ENCODE measurements around the gene ZNF273. TPM values are rescaled to one million over a fixed set of nuclear protein-coding genes. Genes with fewer than 3 reads are reported as not detected.
A peak's percentile ranks its signal among the peaks of the same experiment; 100 is the strongest.
"Not testable (repeated sequence)": the region's sequence is repeated elsewhere in the genome, so short reads cannot be mapped to it uniquely, and the experiment has no call there.

The ZNF273 gene
- total RNA-seq, result 7.4 TPM

DNA sequence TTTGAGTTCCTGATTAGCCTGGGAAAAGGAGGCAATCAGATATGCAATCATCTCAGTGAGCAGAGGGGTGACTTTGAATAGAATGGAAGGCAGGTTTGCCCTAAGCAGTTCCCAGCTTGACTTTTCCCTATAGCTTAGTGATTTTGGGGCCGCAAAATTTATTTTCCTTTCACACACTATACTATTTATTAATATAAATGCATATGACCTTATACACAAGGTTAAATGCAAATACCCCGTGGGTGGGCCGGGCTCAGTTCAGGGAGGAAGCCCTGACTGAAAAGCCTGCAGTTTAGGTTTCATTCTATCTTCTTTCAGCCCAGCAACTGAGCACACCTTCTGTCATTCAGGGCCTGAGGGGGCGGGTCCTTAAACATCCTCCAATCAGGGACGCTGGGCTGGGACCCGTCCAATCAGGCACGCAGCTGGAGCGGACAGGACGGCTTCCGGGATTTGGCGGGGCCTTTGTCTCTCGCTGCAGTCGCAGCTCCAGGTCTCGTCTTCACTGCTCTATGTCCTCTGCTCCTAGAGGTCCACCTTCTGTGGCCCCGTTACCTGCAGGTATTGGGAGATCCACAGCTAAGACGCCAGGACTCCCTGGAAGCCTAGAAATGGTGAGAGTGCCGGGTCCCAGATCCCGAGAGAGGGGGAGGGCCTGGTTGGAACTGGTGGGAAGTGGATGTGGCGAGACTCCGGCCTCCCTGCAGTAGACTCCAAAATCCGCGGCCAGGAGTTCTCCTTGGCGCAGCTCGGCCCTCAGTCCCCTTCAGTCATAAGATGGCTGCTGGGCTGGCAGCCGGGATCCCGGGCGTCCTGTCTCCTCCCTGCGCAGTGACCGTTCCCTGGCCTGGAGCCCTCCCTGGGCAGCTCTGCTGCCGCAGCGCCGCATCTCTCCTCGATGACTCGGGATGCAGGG lies at the start of gene ZNF273:
Gene ZNF273, plus strand, starts transcription at position 468 of the 916 bp plus-strand sequence. Its CDS starts 45 bp downstream, at position 513.
- peak; percentile 97 for DNase-seq

DNA sequence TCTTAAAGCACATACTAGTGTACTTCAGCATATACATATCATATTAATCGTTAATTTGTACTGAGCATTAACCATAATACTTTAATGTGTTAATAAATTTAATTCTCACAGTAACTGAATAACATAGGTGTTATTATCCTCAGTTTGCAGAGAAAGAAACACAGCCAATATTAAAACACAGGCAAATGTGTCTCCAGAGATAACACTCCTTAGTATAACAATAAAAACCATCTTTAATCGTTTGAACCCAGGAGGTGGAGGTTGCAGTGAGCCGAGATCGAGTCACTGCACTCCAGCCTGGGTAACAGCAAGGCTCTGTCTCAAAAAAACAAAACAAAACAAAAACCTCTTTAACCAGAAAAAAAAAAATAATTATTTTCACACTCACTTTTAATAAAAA lies 49.4 kb upstream of the ZNF273 start:
- no peak for DNase-seq

DNA sequence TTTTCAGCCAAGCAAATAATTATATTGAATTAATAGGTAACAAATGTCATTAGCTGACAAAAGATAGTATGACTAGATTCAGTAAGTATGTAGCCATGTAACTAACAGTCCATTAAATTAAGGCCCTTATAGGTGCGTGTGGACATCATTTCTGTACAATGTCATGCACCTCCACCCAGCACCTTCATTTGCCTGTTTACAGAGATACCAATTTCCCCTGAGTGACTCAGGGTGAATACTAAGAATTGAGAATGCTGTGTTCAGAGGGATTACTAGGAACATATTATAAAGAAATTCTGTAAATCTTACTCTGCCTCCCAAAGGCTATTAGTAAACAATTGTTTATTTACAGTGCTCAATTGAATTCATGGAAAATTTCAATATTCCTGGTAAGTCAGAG lies 48.1 kb upstream of the ZNF273 start:
- DNase-seq, result no peak

DNA sequence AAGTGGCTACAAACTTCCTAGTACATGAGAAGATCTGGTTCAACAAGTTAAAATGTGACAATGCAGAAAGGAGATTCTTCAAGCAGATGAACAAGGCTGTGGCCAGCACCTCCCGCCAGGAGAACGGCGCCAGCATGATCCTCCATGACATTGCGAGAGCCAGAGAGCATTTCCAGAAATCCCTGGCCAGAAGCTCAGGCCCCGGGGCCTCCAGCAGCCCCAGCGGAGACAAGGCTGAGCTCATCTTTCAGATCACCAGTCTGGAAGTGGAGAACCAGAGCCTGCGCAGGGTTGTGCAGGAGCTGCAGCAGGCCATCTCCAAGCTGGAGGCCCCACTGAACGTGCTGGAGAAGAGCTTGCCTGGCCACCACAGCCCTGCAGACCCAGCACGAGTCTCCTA lies 40.1 kb upstream of the ZNF273 start:
- DNase-seq, result no peak

DNA sequence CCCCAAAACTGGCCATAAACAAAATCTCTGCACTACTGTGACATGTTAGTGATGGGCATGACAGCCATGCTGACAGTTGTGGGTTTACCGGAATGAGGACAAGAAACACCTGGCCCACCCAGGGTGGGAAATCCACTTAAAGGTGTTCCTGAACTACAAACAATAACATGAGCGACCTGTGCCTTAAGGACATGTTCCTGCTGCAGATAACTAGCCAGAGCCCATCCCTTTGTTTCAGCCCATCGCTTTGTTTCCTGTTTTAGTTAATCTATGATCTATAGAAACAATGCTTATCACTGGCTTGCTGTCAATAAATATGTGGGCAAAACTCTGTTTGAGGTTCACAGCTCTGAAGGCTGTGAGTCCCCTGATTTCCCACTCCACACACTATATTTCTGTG lies 39.5 kb upstream of the ZNF273 start:
- DNase-seq, result not testable (repeated sequence)

DNA sequence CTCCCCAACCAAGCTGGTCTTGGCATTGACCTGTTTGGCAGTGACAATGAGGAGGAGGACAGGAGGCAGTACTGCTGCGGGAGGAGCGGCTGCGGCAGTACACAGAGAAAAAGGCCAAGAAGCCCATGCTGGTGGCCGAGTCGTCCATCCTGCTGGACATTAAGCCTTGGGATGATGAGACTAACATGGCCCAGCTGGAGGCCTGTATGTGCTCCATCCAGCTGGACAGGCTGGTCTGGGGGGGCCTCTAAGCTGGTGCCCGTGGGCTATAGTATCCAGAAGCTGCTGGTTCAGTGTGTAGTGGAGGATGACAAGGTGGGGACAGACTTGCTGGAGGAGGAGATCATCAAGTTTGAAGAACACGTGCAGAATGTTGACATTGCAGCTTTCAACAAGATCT lies 39.1 kb upstream of the ZNF273 start:
- no peak for DNase-seq

DNA sequence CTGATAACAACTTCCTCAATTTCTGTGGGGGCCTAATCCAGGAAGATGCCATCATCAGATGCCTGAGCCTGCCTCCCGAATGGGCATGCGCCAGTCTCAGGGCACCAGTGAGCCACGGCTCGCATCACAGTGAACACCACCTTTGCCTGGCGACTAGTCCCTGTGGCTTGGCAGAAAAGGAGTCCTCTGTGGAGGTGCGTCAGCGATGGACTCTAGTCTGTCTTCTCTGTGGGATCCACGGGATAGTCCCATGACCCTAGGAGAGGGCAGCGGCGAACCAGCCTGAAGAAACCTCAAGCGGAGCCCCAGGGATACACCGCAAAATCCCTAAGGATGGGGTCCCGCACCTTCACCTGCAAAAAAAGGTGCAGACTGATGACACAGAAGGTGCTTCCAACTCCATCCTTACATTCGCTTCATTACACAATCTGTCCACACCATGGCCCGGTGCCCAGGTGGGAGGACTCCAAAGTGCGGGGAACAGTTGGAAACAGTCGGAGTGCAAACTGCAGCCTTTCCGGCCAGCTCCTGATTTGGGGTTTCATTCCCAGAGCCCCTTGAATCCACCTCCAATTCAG lies 35.1 kb upstream of the ZNF273 start:
- DNase-seq, result no peak

DNA sequence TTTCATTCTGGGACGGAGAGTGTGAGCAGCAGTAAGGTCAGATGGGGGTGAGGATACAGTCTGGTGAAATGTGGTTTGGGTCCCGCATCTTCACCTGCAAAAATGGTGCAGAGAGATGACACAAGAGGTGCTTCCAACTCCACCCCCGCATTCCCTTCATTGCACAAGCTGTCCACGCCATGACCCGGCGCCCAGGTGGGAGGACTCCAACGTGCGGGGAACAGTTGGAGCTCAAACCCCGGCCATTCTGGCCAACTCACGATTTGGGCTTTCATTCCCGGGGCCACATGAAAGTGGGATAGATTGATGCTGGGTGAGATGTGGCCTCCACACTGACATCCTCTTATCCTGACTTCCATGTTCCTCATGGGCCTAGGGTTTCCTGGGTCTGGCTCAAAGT lies 34.6 kb upstream of the ZNF273 start:
- DNase-seq, result no peak

DNA sequence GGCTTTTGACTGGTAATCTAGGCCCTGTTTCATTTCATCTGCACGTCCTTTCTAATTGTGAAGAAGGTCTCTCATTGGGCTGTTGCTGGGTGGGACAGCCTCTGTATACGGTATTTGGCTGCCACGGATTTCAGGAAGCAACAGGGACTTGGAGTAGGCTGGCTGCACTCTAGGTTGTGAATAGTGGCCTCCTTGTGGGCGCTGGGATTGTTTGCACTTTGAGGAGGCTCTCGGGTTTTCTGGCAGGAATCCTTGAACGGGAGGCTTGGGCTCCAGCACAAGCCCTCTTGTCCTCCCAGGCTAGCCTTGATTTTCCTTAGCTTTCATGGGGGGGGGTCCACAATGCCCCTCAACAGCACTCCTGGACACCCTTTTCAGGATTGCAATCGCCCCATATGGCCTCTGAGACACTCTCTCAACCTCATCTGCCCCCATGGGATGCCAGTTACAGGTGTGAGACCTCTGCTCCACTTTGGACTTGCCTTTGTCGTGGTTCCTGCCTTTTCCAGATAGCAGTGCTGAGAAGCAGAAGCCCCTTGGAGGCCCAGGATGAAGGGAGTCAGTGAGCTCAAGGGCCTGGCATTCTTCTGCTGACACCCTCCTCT lies 33.9 kb upstream of the ZNF273 start:
- no peak for DNase-seq

DNA sequence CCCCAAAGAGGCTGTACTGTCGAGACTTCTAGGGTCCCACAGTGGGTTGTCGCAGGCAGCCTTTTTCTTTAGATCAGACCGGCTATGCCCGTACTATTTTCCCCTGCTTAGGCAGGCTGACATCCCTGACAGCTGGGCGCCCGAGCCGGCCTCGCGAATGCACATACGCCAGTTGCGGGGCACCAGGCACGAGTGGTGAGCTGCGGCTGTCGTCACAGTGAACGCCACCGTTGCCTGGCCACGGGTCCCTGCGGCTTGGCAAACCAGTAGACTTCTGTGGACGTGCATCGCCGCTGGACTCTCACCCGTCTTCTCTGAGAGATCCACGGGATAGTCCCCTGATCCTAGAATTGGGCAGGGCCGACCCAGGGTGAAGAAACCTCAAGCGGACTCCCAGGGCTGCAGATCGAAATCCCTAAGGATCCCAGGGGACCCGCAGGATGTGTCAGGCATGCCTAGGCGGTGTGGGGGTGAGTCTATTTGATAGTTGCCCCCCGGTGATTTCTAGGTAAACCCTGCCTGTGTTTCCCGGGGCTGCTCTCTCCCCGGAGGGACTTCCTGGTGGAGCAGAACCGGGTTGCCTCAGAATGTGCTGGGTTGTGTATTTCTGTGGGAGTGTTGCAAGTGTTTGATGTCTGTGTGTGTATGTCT lies 33.0 kb upstream of the ZNF273 start:
- no peak for DNase-seq

DNA sequence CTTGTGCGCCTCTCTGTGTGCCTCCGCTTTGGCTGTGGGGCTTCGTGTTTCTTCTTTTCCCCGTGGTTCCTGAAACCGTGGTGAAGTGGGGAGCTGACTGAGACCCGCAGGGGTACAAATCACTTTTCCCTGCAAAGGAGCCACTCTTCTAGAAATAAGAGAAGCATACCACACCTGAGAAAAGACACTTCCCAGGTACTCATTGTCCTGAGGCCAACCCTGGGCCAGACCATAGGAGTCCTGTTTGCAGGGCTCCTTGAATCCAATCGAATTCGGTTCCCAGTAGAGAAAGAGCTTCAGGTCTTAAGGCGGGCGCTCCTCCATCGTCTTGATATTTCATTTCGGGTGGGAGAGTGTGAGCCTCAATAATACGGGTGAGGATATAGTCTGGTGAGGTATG lies 32.4 kb upstream of the ZNF273 start:
- DNase-seq, result no peak

DNA sequence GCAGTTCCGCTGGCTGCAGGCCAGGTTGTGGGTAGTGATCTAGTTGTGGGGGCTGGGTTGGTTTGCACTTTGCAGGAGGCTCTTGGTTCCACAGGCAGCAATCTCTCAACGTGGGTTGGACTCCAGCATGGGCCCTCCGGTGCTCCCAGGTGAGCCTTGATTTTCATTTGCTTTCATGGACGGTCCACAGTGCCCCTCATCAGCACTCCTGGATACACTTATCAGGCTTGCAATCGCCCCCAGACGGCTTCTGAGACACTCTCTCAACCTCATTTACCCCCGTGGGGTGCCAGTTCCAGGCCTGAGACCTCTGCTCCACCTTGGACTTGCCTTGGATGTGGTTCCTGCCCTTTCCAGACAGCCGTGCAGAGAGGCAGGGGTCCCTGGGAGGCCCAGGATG lies 31.3 kb upstream of the ZNF273 start:
- no peak for DNase-seq

DNA sequence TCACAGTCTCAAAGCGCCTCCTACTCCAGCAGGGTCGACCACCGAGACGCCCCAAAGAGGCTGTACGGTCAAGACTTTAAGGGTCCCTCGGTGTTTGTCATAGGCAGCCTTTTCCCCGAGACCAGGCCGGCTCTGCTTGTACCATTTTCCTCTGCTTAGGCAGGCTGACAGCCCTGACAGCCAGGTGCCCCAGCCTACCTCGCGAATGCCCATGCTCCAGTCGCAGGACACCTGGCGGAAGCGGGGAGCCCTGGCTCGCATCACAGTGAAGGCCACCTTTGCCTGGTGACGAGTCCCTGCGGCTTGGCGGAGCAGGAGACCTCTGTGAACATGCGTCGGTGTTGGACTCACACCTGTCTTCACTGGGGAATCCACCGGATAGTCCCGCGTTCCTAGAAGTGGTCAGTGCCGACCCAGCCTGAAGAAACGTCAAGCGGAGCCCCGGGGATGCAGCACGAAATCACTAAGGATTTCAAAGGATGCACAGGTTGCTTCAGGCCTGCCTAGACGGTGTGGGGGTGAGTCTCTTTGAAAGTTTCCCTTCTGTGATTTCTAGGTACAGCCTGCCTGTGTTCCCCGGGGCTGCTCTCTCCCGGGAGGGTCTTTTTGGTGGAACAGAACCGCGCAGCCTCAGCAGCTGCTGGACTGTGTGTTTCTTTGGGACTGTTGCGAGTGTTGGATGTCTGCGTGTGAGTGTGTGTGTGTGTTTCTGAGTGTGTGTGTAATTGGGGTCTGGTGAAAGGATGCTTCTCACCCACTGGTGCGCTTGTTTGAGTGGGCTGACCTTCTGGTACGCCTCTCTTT lies 30.5 kb upstream of the ZNF273 start:
- DNase-seq, result no peak

DNA sequence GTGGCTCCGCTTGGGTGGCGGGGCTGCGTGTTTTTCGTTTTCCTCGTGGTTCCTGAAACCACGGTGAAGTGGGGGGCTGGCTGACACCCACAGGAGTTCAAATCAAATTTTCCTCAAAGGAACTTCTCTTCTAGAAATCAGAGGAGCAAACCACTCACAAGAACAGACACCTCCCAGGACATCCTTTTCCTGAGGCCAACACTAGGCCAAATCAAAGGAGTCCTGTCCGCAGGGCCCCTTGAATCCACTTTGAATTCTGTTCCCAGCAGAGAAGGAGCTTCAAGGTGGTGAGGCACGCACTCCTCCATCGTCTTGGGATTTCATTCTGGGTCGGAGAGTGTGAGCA lies 29.9 kb upstream of the ZNF273 start:
- no peak for DNase-seq

DNA sequence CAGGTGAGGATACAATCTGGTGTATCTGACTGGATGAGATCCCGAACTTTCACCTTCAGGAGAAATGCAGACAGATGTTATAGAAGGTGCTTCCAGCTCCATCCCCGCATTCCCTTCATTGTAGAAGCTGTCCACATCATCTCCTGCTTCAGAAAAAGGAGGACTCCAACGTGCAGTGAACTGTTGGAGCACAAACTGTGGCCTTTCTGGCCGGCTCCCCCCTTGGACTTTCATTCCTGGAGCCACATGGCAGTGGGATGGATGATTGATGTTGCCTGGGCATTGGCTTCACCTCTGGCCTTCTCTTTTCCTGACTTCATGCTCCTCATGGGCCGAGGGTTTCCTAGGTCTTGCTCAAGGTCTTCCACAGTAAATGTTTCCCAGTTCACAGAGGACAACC lies 29.6 kb upstream of the ZNF273 start:
- DNase-seq, result no peak

DNA sequence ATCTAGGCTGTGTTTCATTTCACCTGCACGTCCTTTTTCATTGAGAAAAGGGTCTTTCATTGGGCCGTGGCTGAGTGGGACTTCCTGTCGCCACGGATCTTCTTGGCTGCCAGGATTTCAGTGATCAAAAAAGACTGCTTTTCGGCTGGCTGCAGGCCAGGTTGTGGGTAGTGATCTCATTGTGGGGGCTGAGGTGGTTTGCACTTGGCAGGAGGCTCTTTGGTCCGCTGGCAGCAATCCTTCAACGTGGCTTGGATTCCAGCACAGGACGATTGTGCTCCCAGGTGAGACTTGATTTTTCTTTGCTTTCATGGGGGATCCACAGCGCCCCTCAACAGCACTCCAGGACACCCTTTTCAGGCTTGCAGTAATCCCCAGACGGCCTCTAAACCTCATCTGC lies 29.0 kb upstream of the ZNF273 start:
- no peak for DNase-seq

DNA sequence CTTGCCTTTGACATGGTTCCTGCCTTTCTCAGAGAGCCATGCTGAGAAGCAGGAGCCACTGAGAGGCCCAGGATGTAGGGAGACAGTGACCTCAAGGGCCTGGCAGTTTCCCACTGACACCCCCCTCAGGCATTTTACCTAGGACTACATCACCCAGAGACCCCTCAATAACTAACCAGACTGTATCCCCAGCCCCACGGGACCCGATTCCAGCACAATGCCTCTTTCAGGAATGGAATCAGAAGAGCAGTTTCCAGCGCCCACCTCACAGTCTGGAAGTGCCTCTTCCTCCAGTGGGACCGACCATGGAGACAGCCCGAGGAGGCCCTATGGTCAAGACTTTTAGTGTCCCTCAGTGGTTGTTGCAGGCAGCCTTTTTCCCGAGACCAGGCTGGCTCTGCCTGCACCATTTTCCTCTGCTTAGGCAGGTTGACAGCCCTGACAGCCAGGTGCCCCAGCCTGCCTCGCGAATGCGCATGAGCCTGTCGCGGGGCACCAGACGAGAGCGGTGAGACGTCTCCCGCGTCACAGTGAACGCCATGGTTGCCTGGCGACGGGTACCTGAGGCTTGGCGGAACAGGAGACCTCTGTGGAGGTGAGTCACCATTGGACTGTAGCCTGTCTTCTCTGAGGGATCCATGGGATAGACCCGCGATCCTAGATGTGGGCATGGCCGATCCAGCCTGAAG lies 28.4 kb upstream of the ZNF273 start:
- DNase-seq, result no peak

DNA sequence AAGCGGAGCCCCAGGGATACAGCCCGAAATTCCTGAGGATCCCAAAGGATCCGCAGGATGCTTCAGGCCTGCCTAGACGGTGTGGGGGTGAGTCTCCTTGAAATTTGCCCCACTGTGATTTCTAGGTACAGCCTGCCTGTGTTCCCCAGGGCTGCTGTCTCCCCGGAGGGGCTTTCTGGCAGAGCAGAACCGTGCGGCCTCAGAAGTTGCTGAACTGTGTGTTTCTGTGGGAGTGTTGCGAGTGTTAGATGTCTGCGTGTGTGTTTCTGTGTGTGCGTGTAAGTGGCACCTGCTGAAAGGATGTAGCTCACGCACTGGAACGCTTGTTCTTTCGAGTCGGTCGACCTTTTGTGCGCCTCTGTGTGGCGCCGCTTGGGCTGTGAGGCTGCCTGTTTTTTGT lies 27.8 kb upstream of the ZNF273 start:
- no peak for DNase-seq

DNA sequence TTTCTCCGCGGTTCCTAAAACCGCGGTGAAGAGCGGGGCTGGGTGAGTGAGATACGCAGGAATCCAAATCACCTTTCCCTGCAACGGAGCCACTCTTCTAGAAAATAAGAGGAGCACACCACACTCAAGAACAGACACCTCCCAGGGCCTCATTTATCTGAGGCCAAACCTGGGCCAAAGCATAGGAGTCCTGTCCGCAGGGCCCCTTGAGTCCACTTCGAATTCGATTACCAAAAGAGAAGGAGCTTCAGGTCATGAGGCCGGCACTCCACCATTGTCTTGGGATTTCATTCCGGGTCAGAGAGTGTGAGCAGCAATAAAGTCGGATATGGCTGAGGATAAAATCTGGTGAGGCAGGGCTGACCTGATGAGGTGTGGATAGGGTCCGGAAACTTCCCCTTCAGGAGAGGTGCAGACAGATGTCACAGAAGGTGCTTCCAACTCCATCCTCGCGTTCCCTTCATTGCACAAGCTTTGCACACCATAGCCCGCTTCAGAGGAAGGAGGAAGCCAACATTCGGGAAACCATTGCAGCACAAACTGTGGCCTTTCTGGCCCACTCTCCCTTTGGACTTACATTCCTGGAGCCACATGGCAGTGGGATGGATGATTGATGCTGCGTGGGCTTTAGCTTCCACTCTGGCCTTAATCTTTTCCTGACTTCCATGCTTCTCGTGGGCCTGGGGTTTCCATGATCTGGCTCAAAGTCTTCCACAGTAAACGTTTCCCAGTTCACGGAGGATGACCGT lies 27.2 kb upstream of the ZNF273 start:
- no peak for DNase-seq

DNA sequence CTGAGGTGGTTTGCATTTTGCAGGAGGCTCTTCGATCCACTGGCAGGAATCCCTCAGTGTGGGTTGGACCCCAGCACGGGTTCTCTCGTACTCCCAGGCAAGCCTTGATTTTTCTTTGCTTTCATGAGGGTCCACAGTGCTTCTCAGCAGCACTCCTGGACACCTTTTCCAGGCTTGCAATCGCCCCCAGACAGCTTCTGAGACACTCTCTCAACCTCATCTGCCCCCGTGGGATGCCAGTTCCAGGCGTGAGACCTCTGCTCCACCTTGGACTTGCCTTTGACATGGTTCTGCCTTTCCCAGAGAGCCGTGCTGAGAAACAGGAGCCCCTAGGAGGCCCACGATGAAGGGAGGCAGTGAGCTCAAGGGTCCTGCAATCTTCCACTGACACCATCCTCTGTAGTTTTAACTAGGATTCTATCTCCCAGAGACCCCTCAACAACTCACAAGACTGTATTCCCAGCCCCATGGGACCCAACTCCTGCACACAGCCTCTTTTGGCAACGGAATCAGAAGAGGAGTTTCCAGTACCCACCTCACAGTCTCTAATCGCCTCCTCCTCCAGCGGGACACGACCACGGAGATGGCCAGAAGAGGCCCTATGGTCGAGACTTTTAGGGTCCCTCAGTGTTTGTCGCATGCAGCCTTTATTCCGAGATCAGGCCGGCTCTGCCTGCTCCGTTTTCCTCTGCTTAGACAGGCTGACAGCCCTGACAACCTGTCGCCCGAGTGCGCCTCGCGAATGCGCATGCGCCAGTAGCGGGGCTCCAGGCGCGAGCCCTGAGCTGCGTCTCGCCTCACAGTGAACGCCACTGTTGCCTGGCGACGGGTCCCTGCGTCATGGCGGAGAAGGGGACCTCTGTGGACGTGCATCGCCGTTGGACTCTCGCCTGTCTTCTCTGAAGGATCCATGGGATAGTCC lies 26.0 kb upstream of the ZNF273 start:
- peak; percentile 70 for DNase-seq
